GM18873 (cell line): ENCODE results near the gene UBE2H.

Source experiments
- ATAC-seq: cut with Tn5 transposase; IDR thresholded peaks from one replicate; pipeline ENCODE4 v1.9.1; 2021; ENCODE audit warnings: mild to moderate bottlenecking, moderate library complexity, moderate number of reproducible peaks; ENCODE audit not compliant: unreplicated experiment, low FRiP score

Gene UBE2H

GRCh38 chr7:129951226-129952085 is 1.3 kb downstream of the UBE2H start:
- no peak for ATAC-seq

GRCh38 chr7:129950933-129951225 is 1.9 kb downstream of the UBE2H start:
- no peak for ATAC-seq

- ATAC-seq = peak; percentile 30
Observed at GRCh38 chr7:129950191-129950932, 2.4 kb downstream of the UBE2H start.

GRCh38 chr7:129949292-129950133 is 3.2 kb downstream of the UBE2H start:
- ATAC-seq = peak; percentile 18

- peak; percentile 48 for ATAC-seq
Observed at GRCh38 chr7:129948877-129949291, 3.9 kb downstream of the UBE2H start.

GRCh38 chr7:129948338-129948737 is 4.4 kb downstream of the UBE2H start:
- ATAC-seq = no peak

GRCh38 chr7:129947701-129948100 is 5.1 kb downstream of the UBE2H start:
- ATAC-seq = no peak

GRCh38 chr7:129947049-129947448 is 5.7 kb downstream of the UBE2H start:
- no peak for ATAC-seq

- ATAC-seq = no peak
Observed at GRCh38 chr7:129946282-129946681, 6.5 kb downstream of the UBE2H start.

- ATAC-seq = no peak
Observed at GRCh38 chr7:129943352-129943751, 9.4 kb downstream of the UBE2H start.

GRCh38 chr7:129940329-129940728 is 12.4 kb downstream of the UBE2H start:
- no peak for ATAC-seq

GRCh38 chr7:129939881-129940280 is 12.9 kb downstream of the UBE2H start:
- no peak for ATAC-seq

GRCh38 chr7:129933627-129934026 is 19.1 kb downstream of the UBE2H start:
- ATAC-seq = no peak

- no peak for ATAC-seq
Observed at GRCh38 chr7:129926618-129927017, 26.1 kb downstream of the UBE2H start.

GRCh38 chr7:129925416-129926002 is 27.3 kb downstream of the UBE2H start:
- no peak for ATAC-seq

- no peak for ATAC-seq
Observed at GRCh38 chr7:129924602-129925001, 28.2 kb downstream of the UBE2H start.

- ATAC-seq = no peak
Observed at GRCh38 chr7:129923709-129924108, 29.1 kb downstream of the UBE2H start.

GRCh38 chr7:129919492-129919891 is 33.3 kb downstream of the UBE2H start:
- no peak for ATAC-seq

GRCh38 chr7:129918922-129919321 is 33.8 kb downstream of the UBE2H start:
- ATAC-seq = no peak

GRCh38 chr7:129917934-129918333 is 34.8 kb downstream of the UBE2H start:
- ATAC-seq = no peak
